ENCODE measurements around the gene SRP54. TPM values are rescaled to one million over a fixed set of nuclear protein-coding genes. Genes with fewer than 3 reads are reported as not detected.

SRP54 gene
- total RNA-seq, 1 experiment from 2014 or later, result 84.5 TPM

DNA sequence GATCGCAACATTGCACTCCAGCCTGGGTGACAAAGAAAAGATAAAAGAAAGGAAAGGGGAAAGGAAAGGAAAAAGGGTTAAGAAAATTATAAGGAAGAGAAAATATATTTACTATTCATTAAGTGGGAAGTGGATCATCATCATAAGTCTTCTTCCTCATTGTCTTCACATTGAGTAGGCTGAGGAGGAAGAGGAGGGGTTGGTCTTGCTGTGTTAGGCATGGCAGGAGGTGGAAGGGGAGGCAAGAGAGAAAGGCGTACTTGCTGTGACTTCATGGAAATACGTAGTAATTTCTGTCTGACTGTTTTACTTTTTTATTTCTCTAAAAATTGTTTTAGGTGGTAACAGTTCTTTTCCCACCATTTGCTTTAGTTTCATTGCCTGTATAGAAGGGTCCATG is 89.4 kb downstream of the SRP54 start:
- Histone ChIP-seq H3K4me1 (no peaks in the 10 kb centered on the region), H3K4me3 (ENCODE audit: low read depth, low read length) (no peak overlapping the region), H3K27me3 (replicated peaks; ENCODE audit: control insufficient read depth, insufficient read depth, low read length) (no peaks in the 10 kb centered on the region), H3K36me3 (ENCODE audit: control insufficient read depth, insufficient read depth, low read length) (no peaks in the 10 kb centered on the region), H3K9me3 (no peaks in the 10 kb centered on the region)
- intact Hi-C loops (cut with micrococcal nuclease; ENCODE audit: unreplicated experiment), result no loop called here
- no peak overlapping the region for H3K27ac Mint-ChIP-seq (ENCODE audit: unreplicated experiment)
- no peaks in the 10 kb centered on the region for H3K4me1 Mint-ChIP-seq (ENCODE audit: low read depth, unreplicated experiment)
- no TSS peak for BruUV-seq (replicated peaks)
- H3K9me3 Mint-ChIP-seq (ENCODE audit: unreplicated experiment), result no peaks in the 10 kb centered on the region
- CTCF ChIA-PET, result no interaction called here
- H3K4me3 Mint-ChIP-seq (ENCODE audit: unreplicated experiment), result no peak overlapping the region
- H3K27me3 Mint-ChIP-seq (ENCODE audit: insufficient read depth, unreplicated experiment), result no peaks in the 10 kb centered on the region
- TF ChIP-seq, protein P1, sequence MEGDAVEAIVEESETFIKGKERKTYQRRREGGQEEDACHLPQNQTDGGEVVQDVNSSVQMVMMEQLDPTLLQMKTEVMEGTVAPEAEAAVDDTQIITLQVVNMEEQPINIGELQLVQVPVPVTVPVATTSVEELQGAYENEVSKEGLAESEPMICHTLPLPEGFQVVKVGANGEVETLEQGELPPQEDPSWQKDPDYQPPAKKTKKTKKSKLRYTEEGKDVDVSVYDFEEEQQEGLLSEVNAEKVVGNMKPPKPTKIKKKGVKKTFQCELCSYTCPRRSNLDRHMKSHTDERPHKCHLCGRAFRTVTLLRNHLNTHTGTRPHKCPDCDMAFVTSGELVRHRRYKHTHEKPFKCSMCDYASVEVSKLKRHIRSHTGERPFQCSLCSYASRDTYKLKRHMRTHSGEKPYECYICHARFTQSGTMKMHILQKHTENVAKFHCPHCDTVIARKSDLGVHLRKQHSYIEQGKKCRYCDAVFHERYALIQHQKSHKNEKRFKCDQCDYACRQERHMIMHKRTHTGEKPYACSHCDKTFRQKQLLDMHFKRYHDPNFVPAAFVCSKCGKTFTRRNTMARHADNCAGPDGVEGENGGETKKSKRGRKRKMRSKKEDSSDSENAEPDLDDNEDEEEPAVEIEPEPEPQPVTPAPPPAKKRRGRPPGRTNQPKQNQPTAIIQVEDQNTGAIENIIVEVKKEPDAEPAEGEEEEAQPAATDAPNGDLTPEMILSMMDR (IDR thresholded peaks at IDR 0.05; ENCODE audit: insufficient read depth in 1 of 2, low read depth in 1 of 2, low read length in 1 of 2, severe bottlenecking in 1 of 2, unreplicated experiment in 1 of 2), result no peak
- POLR2A ChIA-PET, result no interaction called here
- H3K36me3 Mint-ChIP-seq (ENCODE audit: insufficient read depth, unreplicated experiment), result peaks cover 28% of the 10 kb centered on the region
- DNase-seq, result no peak

DNA sequence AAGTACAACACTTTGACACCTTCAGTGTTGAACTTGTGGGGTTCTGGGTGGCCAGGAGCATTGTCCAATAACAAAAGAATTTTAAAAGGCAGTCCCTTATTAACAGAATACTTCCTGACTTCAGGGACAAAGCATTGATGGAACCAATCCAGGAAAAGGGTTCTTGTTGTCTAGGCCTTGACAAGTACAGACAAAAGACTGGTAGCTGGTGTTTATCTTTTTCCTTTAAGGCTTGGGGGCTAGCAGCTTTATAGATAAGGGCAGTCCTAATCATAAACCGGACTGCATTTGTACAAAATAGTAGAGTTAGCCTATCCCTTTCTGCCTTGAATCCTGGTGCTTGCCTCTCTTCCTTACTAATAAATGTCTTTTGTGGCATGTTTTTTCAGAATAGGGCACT is 90.7 kb downstream of the SRP54 start:
- no peak for DNase-seq
- Mint-ChIP-seq H3K27me3 (ENCODE audit: insufficient read depth, unreplicated experiment) (no peaks in the 10 kb centered on the region), H3K36me3 (ENCODE audit: insufficient read depth, unreplicated experiment) (peaks cover 25% of the 10 kb centered on the region), H3K4me3 (ENCODE audit: unreplicated experiment) (no peak overlapping the region), H3K4me1 (ENCODE audit: low read depth, unreplicated experiment) (no peaks in the 10 kb centered on the region), H3K27ac (ENCODE audit: unreplicated experiment) (no peak overlapping the region), H3K9me3 (ENCODE audit: unreplicated experiment) (no peaks in the 10 kb centered on the region)
- H3K9me3 ChIP-seq, result no peaks in the 10 kb centered on the region
- intact Hi-C loops (cut with micrococcal nuclease; ENCODE audit: unreplicated experiment), result no loop called here
- no peak overlapping the region for H3K4me3 ChIP-seq (ENCODE audit: low read depth, low read length)
- TF ChIP-seq, protein P1 (IDR thresholded peaks at IDR 0.05; ENCODE audit: insufficient read depth in 1 of 2, low read depth in 1 of 2, low read length in 1 of 2, severe bottlenecking in 1 of 2, unreplicated experiment in 1 of 2), result no peak
- BruUV-seq (replicated peaks), result no TSS peak
- H3K4me1 ChIP-seq, result peaks cover 7% of the 10 kb centered on the region
- no peaks in the 10 kb centered on the region for H3K36me3 ChIP-seq (ENCODE audit: control insufficient read depth, insufficient read depth, low read length)
- H3K27me3 ChIP-seq (replicated peaks; ENCODE audit: control insufficient read depth, insufficient read depth, low read length), result no peaks in the 10 kb centered on the region
- CTCF ChIA-PET, result no interaction called here
- POLR2A ChIA-PET, result no interaction called here

DNA sequence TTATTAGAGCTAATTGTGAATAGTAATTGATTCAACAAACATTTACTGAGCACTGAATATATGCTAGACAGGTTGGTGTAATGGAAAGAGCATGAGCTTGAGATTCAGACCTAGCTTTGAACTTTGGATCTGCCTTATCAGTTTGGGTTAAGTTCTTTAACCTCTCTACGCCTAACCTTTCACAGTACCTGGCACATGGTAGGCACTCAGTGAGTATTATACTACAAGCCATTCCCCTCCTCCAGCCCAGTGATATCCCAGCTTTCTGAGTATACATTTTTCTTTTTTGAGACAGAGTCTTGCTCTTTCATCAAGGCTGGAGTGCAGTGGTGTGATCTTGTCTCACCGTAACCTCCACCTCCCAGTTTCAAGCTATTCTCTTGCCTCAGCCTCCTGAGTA is 95.3 kb downstream of the SRP54 start:
- no peak for DNase-seq
- peaks cover 35% of the 10 kb centered on the region for H3K36me3 Mint-ChIP-seq (ENCODE audit: insufficient read depth, unreplicated experiment)
- Histone ChIP-seq H3K27me3 (replicated peaks; ENCODE audit: control insufficient read depth, insufficient read depth, low read length) (no peaks in the 10 kb centered on the region), H3K36me3 (ENCODE audit: control insufficient read depth, insufficient read depth, low read length) (no peaks in the 10 kb centered on the region), H3K4me3 (ENCODE audit: low read depth, low read length) (no peak overlapping the region), H3K4me1 (peaks cover 8% of the 10 kb centered on the region), H3K9me3 (no peaks in the 10 kb centered on the region)
- CTCF ChIA-PET, result no interaction called here
- intact Hi-C loops (cut with micrococcal nuclease; ENCODE audit: unreplicated experiment), result no loop called here
- no peaks in the 10 kb centered on the region for H3K27me3 Mint-ChIP-seq (ENCODE audit: insufficient read depth, unreplicated experiment)
- POLR2A ChIA-PET, result interaction anchor here (0.6 to 1.2 kb wide), 2 partner anchors 37 to 44 kb away, joined by 4 to 8 read pairs; partner anchors contain the start of genes PPP2R3C and PRORP
- no peaks in the 10 kb centered on the region for H3K9me3 Mint-ChIP-seq (ENCODE audit: unreplicated experiment)
- H3K27ac Mint-ChIP-seq (ENCODE audit: unreplicated experiment), result no peak overlapping the region
- no peak overlapping the region for H3K4me3 Mint-ChIP-seq (ENCODE audit: unreplicated experiment)
- BruUV-seq (replicated peaks), result no TSS peak
- TF ChIP-seq, protein P1 (IDR thresholded peaks at IDR 0.05; ENCODE audit: insufficient read depth in 1 of 2, low read depth in 1 of 2, low read length in 1 of 2, severe bottlenecking in 1 of 2, unreplicated experiment in 1 of 2), result no peak
- H3K4me1 Mint-ChIP-seq (ENCODE audit: low read depth, unreplicated experiment), result no peaks in the 10 kb centered on the region

Other genes with a start within 250 kb of the SRP54 start
- 26.1 and 29.6 TPM in 2 replicates for gene BAZ1A, start 107.6 kb upstream of the SRP54 start, total RNA-seq (2022)
- 73.6 and 82.0 TPM in 2 replicates for gene FAM177A1, start 63.3 kb downstream of the SRP54 start, total RNA-seq (2022)
- gene PPP2R3C, start 139.0 kb downstream of the SRP54 start, total RNA-seq (2022), result 23.3 and 25.2 TPM in 2 replicates
- gene PRORP, start 139.6 kb downstream of the SRP54 start, total RNA-seq (2022), result 34.5 and 36.3 TPM in 2 replicates

All from Caco-2 (cell line).